HepG2 (cell line): ENCODE data around the gene CIROP.

ENCODE experiments used
- CEBPB ChIP-seq: IDR thresholded peaks from 2 replicates; pipeline ENCODE4 v1.6.1; 2011; ENCODE audit warnings: low read depth, low read length, improper control_type of control experiment, borderline replicate concordance
- EZH2 ChIP-seq: conservative IDR thresholded peaks from 2 replicates; pipeline ENCODE4 v1.6.1; 2012; ENCODE audit warnings: mild to moderate bottlenecking, low read depth, low read length, moderate library complexity
- GATA4 ChIP-seq: sonication (generic); IDR thresholded peaks from 2 replicates; pipeline ENCODE4 v1.6.1; 2016; ENCODE audit warnings: antibody characterized with exemption, low read depth, borderline replicate concordance
- JUN ChIP-seq: sonication (generic); formaldehyde crosslinking; IDR thresholded peaks from 2 replicates; pipeline ENCODE4 v1.4.0; 2020; ENCODE audit warnings: mild to moderate bottlenecking, missing genetic modification reagents
- KLF16 ChIP-seq, 2 experiments: sonication (generic) in 1 of 2; formaldehyde crosslinking in 1 of 2; IDR thresholded peaks; 2 replicates each; pipeline versions ENCODE4 v1.6.1 to v1.8.0; 2016 to 2023; ENCODE audit warnings: missing genetic modification reagents in 2 of 2, missing compliant biosample characterization in 1 of 2
- PCBP1 ChIP-seq: fragments of 200-400 bp; formaldehyde crosslinking; IDR thresholded peaks from 2 replicates; pipeline ENCODE4 v1.6.1; 2017; ENCODE audit warnings: mild to moderate bottlenecking, low read depth, low read length, borderline replicate concordance
- POLR2A ChIP-seq, 2 experiments: IDR thresholded peaks; 2 replicates each; pipeline ENCODE4 v1.6.1; 2011; ENCODE audit warnings: low read depth in 2 of 2, low read length in 2 of 2, mild to moderate bottlenecking in 1 of 2, moderate library complexity in 1 of 2; ENCODE audit not compliant: insufficient read depth in 1 of 2
- SMC3 ChIP-seq: IDR thresholded peaks from 2 replicates; pipeline ENCODE4 v1.6.1; 2011; ENCODE audit warnings: low read length, improper control_type of control experiment
- TAF1 ChIP-seq: sonication (generic); formaldehyde crosslinking; IDR thresholded peaks from 2 replicates; pipeline ENCODE4 v1.4.0; 2020; ENCODE audit warnings: missing genetic modification reagents
- ZNF274 ChIP-seq: sonication (generic); formaldehyde crosslinking; IDR thresholded peaks from 2 replicates; pipeline ENCODE4 v1.5.1; 2020; ENCODE audit warnings: mild to moderate bottlenecking, missing genetic modification reagents
- ZNF737 ChIP-seq: sonication (generic); formaldehyde crosslinking; IDR thresholded peaks from 2 replicates; pipeline ENCODE4 v1.5.0; 2020; ENCODE audit warnings: missing genetic modification reagents, mild to moderate bottlenecking, borderline replicate concordance
- TF ChIP-seq, protein P1 (sequence below): sonication (generic); formaldehyde crosslinking; IDR thresholded peaks from 2 replicates; pipeline ENCODE4 v1.5.1; 2020; ENCODE audit warnings: mild to moderate bottlenecking, missing genetic modification reagents, moderate library complexity
- TF ChIP-seq, protein P2 (sequence below): IDR thresholded peaks from 2 replicates; pipeline ENCODE4 v1.6.1; 2018; ENCODE audit warnings: missing genetic modification reagents

DNA sequence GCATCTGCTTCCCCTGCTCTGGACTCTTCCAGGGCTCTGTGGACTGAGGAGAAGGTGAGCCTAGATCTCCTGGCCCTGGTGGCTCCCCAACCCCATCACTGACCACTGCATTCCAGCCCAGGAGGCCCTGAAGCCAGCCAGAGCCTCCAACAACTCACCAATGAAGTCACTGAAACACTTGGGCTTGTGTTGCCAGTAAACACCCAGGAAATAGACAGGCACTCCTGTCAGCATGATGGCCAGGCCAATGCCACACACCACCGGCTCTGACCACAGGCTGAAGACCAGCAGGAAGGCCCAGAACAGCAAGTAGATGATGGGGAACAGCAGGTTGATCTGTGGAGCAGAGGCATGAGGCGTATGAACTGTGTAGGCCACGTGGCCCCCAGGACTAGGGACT lies 23.1 kb upstream of the CIROP start:
- no peak for TF ChIP-seq ZNF274 (CRISPR knock-in tag)
- TF ChIP-seq TAF1 (CRISPR knock-in tag), result no peak
- TF ChIP-seq GATA4, result no peak
- TF ChIP-seq EZH2, result no peak
- TF ChIP-seq SMC3, result no peak
- TF ChIP-seq KLF16 (CRISPR knock-in tag; IDR thresholded peaks at IDR 0.05), result no peak
- TF ChIP-seq PCBP1, result no peak
- TF ChIP-seq, protein P1, sequence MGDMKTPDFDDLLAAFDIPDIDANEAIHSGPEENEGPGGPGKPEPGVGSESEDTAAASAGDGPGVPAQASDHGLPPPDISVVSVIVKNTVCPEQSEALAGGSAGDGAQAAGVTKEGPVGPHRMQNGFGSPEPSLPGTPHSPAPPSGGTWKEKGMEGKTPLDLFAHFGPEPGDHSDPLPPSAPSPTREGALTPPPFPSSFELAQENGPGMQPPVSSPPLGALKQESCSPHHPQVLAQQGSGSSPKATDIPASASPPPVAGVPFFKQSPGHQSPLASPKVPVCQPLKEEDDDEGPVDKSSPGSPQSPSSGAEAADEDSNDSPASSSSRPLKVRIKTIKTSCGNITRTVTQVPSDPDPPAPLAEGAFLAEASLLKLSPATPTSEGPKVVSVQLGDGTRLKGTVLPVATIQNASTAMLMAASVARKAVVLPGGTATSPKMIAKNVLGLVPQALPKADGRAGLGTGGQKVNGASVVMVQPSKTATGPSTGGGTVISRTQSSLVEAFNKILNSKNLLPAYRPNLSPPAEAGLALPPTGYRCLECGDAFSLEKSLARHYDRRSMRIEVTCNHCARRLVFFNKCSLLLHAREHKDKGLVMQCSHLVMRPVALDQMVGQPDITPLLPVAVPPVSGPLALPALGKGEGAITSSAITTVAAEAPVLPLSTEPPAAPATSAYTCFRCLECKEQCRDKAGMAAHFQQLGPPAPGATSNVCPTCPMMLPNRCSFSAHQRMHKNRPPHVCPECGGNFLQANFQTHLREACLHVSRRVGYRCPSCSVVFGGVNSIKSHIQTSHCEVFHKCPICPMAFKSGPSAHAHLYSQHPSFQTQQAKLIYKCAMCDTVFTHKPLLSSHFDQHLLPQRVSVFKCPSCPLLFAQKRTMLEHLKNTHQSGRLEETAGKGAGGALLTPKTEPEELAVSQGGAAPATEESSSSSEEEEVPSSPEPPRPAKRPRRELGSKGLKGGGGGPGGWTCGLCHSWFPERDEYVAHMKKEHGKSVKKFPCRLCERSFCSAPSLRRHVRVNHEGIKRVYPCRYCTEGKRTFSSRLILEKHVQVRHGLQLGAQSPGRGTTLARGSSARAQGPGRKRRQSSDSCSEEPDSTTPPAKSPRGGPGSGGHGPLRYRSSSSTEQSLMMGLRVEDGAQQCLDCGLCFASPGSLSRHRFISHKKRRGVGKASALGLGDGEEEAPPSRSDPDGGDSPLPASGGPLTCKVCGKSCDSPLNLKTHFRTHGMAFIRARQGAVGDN, result no peak
- TF ChIP-seq, protein P2, sequence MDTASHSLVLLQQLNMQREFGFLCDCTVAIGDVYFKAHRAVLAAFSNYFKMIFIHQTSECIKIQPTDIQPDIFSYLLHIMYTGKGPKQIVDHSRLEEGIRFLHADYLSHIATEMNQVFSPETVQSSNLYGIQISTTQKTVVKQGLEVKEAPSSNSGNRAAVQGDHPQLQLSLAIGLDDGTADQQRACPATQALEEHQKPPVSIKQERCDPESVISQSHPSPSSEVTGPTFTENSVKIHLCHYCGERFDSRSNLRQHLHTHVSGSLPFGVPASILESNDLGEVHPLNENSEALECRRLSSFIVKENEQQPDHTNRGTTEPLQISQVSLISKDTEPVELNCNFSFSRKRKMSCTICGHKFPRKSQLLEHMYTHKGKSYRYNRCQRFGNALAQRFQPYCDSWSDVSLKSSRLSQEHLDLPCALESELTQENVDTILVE (CRISPR knock-in tag), result no peak
- no peak for TF ChIP-seq CEBPB
- no peak for TF ChIP-seq JUN (CRISPR knock-in tag)
- TF ChIP-seq ZNF737 (CRISPR knock-in tag), result no peak
- no peak for TF ChIP-seq POLR2A (IDR thresholded peaks at IDR 0.05; ENCODE audit: insufficient read depth in 1 of 2, low read depth in 2 of 2, low read length in 2 of 2)
